Astrocyte of the cerebellum (primary cell): ENCODE data around the gene DUT.

Experiments
- DNase-seq: peaks from one replicate; pipeline ENCODE4 v3.0.0-alpha.2; 2011; ENCODE audit warnings: low read depth
- H3K4me3 ChIP-seq: 2 replicates; pipeline ENCODE4 v1.5.1; 2011; ENCODE audit warnings: mild to moderate bottlenecking, low read depth, low read length, moderate library complexity
- in situ Hi-C: cut with HindIII; loops from 2 replicates; pipeline ENCODE4 v1.10.0; 2017; ENCODE audit warnings: low sequenced_read_pairs
- TF ChIP-seq, protein P1 (sequence below): IDR thresholded peaks from 2 replicates; pipeline ENCODE4 v1.5.1; 2012; ENCODE audit warnings: low read length, low read depth, moderate library complexity, mild to moderate bottlenecking; ENCODE audit errors: missing control alignments

DUT gene

DNA sequence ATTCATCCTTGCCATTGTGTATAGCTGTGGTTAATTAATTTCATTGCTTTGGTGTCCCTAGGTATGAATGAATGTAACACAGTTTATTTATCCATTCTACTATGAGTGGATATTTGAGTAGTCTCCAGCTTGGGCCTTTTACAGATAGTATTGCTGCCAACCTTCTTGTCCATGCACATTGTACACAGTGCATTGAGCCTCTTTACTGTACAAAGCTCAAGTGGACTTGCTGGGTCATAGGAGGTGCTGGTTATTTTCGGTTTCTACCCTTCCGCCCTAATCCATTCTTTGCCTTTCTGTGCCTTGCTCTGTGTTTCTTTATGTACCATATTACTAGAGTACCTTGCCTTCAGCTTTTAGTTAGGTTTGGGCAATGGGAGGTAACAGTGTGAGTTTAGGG, 60.7 kb downstream of the DUT start:
- DNase-seq, result no peak
- no peak overlapping the region for H3K4me3 ChIP-seq
- TF ChIP-seq, protein P1, sequence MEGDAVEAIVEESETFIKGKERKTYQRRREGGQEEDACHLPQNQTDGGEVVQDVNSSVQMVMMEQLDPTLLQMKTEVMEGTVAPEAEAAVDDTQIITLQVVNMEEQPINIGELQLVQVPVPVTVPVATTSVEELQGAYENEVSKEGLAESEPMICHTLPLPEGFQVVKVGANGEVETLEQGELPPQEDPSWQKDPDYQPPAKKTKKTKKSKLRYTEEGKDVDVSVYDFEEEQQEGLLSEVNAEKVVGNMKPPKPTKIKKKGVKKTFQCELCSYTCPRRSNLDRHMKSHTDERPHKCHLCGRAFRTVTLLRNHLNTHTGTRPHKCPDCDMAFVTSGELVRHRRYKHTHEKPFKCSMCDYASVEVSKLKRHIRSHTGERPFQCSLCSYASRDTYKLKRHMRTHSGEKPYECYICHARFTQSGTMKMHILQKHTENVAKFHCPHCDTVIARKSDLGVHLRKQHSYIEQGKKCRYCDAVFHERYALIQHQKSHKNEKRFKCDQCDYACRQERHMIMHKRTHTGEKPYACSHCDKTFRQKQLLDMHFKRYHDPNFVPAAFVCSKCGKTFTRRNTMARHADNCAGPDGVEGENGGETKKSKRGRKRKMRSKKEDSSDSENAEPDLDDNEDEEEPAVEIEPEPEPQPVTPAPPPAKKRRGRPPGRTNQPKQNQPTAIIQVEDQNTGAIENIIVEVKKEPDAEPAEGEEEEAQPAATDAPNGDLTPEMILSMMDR, result no peak
- in situ Hi-C loops, result no loop called here

DNA sequence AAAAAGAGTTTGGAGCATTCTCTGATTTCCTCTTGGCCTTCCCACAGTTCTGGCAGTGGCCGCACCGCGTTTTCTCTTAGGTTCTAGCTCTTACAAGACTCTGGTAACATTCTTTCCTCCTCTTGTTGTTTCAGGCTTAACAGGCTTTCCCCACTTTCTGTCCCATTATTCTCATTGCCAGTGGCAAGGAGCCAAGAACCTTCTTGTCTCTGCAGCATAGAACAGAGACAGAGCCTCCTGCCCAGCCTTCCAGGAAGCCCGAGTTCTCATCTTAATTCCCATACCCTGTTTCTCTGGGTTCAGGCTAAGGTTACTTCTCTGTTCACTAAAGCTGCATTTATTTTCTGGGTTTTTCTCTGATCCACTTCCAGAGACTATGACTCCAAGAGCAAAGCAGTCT, 61.1 kb downstream of the DUT start:
- in situ Hi-C loops, result no loop called here
- no peak overlapping the region for H3K4me3 ChIP-seq
- no peak for DNase-seq
- TF ChIP-seq, protein P1, result no peak
